Uterus (tissue), 4 donors: ENCODE results near the gene INPP5K. TPM values are rescaled to one million over a fixed set of nuclear protein-coding genes. Genes with fewer than 3 reads are reported as not detected.
"Not testable (repeated sequence)": the region's sequence is repeated elsewhere in the genome, so short reads cannot be mapped to it uniquely, and the experiment has no call there.

ENCODE experiments used
- DNase-seq, 2 donors: peaks; one replicate each; pipeline ENCODE4 v3.0.0-alpha.2; 2019 to 2020
- H3K27ac ChIP-seq, 2 donors: fragments of 200-600 bp; sonication (generic); 1 replicate in 1 of 2; 2 replicates in 1 of 2; pipeline ENCODE4 v1.5.1; 2016 to 2018
- H3K27me3 ChIP-seq, 2 donors: fragments of 200-600 bp; sonication (generic); one replicate each; pipeline ENCODE4 v1.5.1; 2018 to 2019; ENCODE audit warnings: control low read depth in 1 of 2
- H3K36me3 ChIP-seq, 2 donors: fragments of 200-600 bp; sonication (generic); one replicate each; pipeline ENCODE4 v1.5.1; 2019; ENCODE audit warnings: control low read depth in 1 of 2
- H3K4me1 ChIP-seq, 2 donors: fragments of 200-600 bp; sonication (generic); one replicate each; pipeline ENCODE4 v1.5.1; 2018 to 2019; ENCODE audit warnings: control low read depth in 1 of 2
- H3K4me3 ChIP-seq, 2 donors: fragments of 200-600 bp; sonication (generic); 1 replicate in 1 of 2; 2 replicates in 1 of 2; pipeline ENCODE4 v1.5.1; 2018 to 2019; ENCODE audit warnings: mild to moderate bottlenecking in 1 of 2
- H3K9me3 ChIP-seq, 2 donors: fragments of 200-600 bp; sonication (generic); one replicate each; pipeline ENCODE4 v1.5.1; 2019; ENCODE audit warnings: control low read depth in 1 of 2
- POLR2A ChIP-seq, 2 donors: fragments of 450-650 bp; IDR thresholded peaks; one replicate each; pipeline ENCODE4 v1.6.1; 2016; ENCODE audit warnings: antibody characterized with exemption in 2 of 2, mild to moderate bottlenecking in 1 of 2, moderate library complexity in 1 of 2
- intact Hi-C: fragments of 100-400 bp; cut with DNase I; formaldehyde crosslinking; loops from one replicate; pipeline ENCODE4 v1.15.1; 2023; ENCODE audit warnings: low total_unique reads
- total RNA-seq, 4 donors: library from RNA; depleted of rRNA in 3 of 4; stranded (reverse); fragments of >200 nt in 3 of 4; gene quantifications; one replicate each; pipeline versions ENCODE4 v1.1.0 to v1.2.4, GENCODE V29; 2014 to 2023
- TF ChIP-seq, protein P1 (sequence below), 4 experiments: fragments of 200-600 bp in 2 of 4; fragments of 450-650 bp in 2 of 4; sonication (generic) in 2 of 4; IDR thresholded peaks; one replicate each; pipeline ENCODE4 v1.5.1; 2016 to 2019; ENCODE audit warnings: antibody characterized with exemption in 4 of 4, mild to moderate bottlenecking in 2 of 4, moderate library complexity in 1 of 4
- donor health status: DM: yes; HTN: yes; CAD: no.

Gene INPP5K
- total RNA-seq, 4 donors from 2014 or later = 14.1 to 49.3 (median 31.4) TPM

DNA sequence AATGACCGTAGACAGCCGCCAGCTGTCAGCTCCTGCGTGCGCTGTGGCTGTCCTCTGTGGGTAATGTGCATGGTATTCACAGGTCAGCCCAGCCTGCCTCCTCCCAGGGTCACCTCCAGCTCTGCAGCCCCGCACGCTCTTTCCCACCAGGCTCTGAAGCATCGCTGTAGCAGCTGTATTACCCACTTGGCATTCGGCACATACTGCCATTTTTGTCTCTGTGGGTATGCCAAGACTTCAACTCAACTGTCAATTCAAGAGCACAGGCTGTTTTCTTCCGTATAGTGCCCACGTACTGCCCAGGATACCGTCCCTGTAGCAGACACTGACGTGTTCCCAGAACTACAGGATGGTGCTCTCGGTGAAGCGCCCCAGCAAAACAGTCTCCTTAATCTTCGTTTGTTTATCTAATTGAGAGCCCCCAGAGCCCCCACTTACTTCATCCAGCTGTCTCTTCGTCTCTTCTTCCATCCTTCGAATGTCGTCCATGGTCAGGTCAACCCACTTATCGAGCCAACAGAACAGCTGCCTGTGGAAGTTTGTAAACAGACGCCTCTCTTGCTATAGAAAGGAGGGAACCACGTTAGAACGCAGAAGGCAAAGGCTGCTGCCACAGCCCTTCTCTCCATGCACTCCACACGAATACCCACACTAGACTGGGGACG, 17.4 kb upstream of the INPP5K start:
- Histone ChIP-seq H3K27me3 (no peaks in the 10 kb centered on the region), H3K36me3 (no peaks in the 10 kb centered on the region), H3K27ac (no peak overlapping the region), H3K4me3 (no peak overlapping the region), H3K4me1 (no peaks in the 10 kb centered on the region), H3K9me3 (no peaks in the 10 kb centered on the region)
- intact Hi-C loops = no loop called here
- DNase-seq = no peak
- TF ChIP-seq, protein P1, sequence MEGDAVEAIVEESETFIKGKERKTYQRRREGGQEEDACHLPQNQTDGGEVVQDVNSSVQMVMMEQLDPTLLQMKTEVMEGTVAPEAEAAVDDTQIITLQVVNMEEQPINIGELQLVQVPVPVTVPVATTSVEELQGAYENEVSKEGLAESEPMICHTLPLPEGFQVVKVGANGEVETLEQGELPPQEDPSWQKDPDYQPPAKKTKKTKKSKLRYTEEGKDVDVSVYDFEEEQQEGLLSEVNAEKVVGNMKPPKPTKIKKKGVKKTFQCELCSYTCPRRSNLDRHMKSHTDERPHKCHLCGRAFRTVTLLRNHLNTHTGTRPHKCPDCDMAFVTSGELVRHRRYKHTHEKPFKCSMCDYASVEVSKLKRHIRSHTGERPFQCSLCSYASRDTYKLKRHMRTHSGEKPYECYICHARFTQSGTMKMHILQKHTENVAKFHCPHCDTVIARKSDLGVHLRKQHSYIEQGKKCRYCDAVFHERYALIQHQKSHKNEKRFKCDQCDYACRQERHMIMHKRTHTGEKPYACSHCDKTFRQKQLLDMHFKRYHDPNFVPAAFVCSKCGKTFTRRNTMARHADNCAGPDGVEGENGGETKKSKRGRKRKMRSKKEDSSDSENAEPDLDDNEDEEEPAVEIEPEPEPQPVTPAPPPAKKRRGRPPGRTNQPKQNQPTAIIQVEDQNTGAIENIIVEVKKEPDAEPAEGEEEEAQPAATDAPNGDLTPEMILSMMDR (IDR thresholded peaks at IDR 0.05) = no peak
- no peak for TF ChIP-seq POLR2A (IDR thresholded peaks at IDR 0.05)

GRCh38 chr17:1532836-1533602, 16.6 kb upstream of the INPP5K start:
- intact Hi-C loops = no loop called here
- TF ChIP-seq, protein P1 (IDR thresholded peaks at IDR 0.05) = no peak
- TF ChIP-seq POLR2A (IDR thresholded peaks at IDR 0.05) = no peak
- no peak overlapping the region for H3K4me3 ChIP-seq
- H3K4me1 ChIP-seq = no peaks in the 10 kb centered on the region
- no peak overlapping the region for H3K27ac ChIP-seq
- H3K9me3 ChIP-seq = no peaks in the 10 kb centered on the region
- DNase-seq = no peak
- no peaks in the 10 kb centered on the region for H3K36me3 ChIP-seq
- H3K27me3 ChIP-seq = no peaks in the 10 kb centered on the region

GRCh38 chr17:1529863-1530262, 13.5 kb upstream of the INPP5K start:
- intact Hi-C loops = no loop called here
- Histone ChIP-seq H3K27me3 (no peaks in the 10 kb centered on the region), H3K36me3 (no peaks in the 10 kb centered on the region), H3K27ac (no peak overlapping the region), H3K9me3 (no peaks in the 10 kb centered on the region), H3K4me1 (no peaks in the 10 kb centered on the region), H3K4me3 (no peak overlapping the region)
- TF ChIP-seq, protein P1 (IDR thresholded peaks at IDR 0.05) = no peak
- no peak for TF ChIP-seq POLR2A (IDR thresholded peaks at IDR 0.05)
- DNase-seq = no peak

- H3K4me3 ChIP-seq, H3K9me3 ChIP-seq, DNase-seq, intact Hi-C loops, H3K4me1 ChIP-seq, H3K27ac ChIP-seq, H3K36me3 ChIP-seq, H3K27me3 ChIP-seq: not testable (repeated sequence)
These were observed 10.5 kb upstream of the INPP5K start for GRCh38 chr17:1526876-1527275.

DNA sequence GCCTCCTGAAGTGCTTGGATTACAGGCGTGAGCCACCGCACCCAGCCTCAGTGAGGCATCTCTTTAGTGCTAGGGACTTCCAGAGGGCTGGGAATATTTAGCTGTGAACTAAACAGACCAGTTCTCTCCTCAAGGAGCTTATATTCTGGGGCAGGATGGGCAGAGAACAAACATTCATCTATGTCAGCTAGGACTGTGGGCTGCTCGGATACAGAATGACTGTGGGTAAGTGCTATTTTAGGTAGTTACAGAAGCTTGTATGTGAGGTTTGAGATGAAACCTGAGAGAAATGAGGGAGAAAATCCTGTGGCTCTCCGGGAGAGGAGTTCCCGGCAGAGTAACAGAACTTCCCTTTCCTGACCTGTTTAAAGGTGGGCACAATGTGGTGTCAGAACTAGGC, 6.2 kb upstream of the INPP5K start:
- TF ChIP-seq, protein P1 (IDR thresholded peaks at IDR 0.05) = no peak
- TF ChIP-seq POLR2A (IDR thresholded peaks at IDR 0.05) = no peak
- Histone ChIP-seq H3K4me1 (peaks cover 0 to 2% of the 10 kb centered on the region in 2 donors), H3K36me3 (no peaks in the 10 kb centered on the region), H3K9me3 (no peaks in the 10 kb centered on the region), H3K4me3 (no peak overlapping the region), H3K27ac (no peak overlapping the region), H3K27me3 (no peaks in the 10 kb centered on the region)
- intact Hi-C loops = no loop called here
- DNase-seq = no peak
